Right renal pelvis (tissue), 4 donors: Measurements from ENCODE around the gene SUOX. TPM values are rescaled to one million over a fixed set of nuclear protein-coding genes. Genes with fewer than 3 reads are reported as not detected.

Source experiments
- polyA plus RNA-seq, 4 donors: library from polyadenylated mRNA; unstranded; fragments of 120-200 nt; gene quantifications; one replicate each; pipeline ENCODE4 v1.2.1, GENCODE V29; 2013; ENCODE audit not compliant: insufficient read length in 4 of 4

The SUOX gene
- polyA plus RNA-seq, 4 donors = 44.3 to 52.8 (median 46.7) TPM

Other genes with a start within 250 kb of the SUOX start
- 100 to 1,000 TPM; 115 to 128 (median 124) TPM for gene SARNP, start 179.6 kb upstream of the SUOX start, polyA plus RNA-seq
- gene ORMDL2, start 179.2 kb upstream of the SUOX start, polyA plus RNA-seq = 10 to 100 TPM; 30.4 to 35.2 (median 32.6) TPM
- gene DNAJC14, start 167.7 kb upstream of the SUOX start, polyA plus RNA-seq = 10 to 100 TPM; 43.8 to 48.3 (median 45.3) TPM
- 1 to 10 TPM in 2 of 4 donors, under 1 TPM in 2; 0.55 to 1.2 (median 0.98) TPM for gene MMP19, start 154.3 kb upstream of the SUOX start, polyA plus RNA-seq
- 10 to 100 TPM; 33.6 to 41.2 (median 39.1) TPM for gene PYM1, start 69.4 kb upstream of the SUOX start, polyA plus RNA-seq
- gene DGKA, start 66.1 kb upstream of the SUOX start, polyA plus RNA-seq = 10 to 100 TPM; 13.9 to 23.4 (median 20.0) TPM
- gene PMEL, start 31.2 kb upstream of the SUOX start, polyA plus RNA-seq = 1 to 10 TPM; 2.1 to 3.5 (median 3.1) TPM
- gene CDK2, start 30.4 kb upstream of the SUOX start, polyA plus RNA-seq = 10 to 100 TPM; 59.9 to 66.0 (median 63.7) TPM
- gene RAB5B, start 23.2 kb upstream of the SUOX start, polyA plus RNA-seq = 100 to 1,000 TPM; 157 to 181 (median 171) TPM
- gene IKZF4, start 23.8 kb downstream of the SUOX start, polyA plus RNA-seq = 10 to 100 TPM; 15.4 to 18.5 (median 17.0) TPM
- gene RPS26, start 44.6 kb downstream of the SUOX start, polyA plus RNA-seq = 100 to 1,000 TPM; 124 to 544 (median 254) TPM
- 10 to 100 TPM; 73.9 to 92.9 (median 83.1) TPM for gene ERBB3, start 82.9 kb downstream of the SUOX start, polyA plus RNA-seq
- gene PA2G4, start 107.3 kb downstream of the SUOX start, polyA plus RNA-seq = 100 to 1,000 TPM; 146 to 157 (median 151) TPM
- 1,000 to 10,000 TPM; 4,780 to 5,144 (median 4,856) TPM for gene RPL41, start 119.4 kb downstream of the SUOX start, polyA plus RNA-seq
- 1 to 10 TPM; 6.5 to 7.4 (median 7.2) TPM for gene ZC3H10, start 121.0 kb downstream of the SUOX start, polyA plus RNA-seq
- gene ESYT1, start 131.0 kb downstream of the SUOX start, polyA plus RNA-seq = 10 to 100 TPM; 71.0 to 84.0 (median 79.2) TPM
- gene MYL6B, start 155.3 kb downstream of the SUOX start, polyA plus RNA-seq = 100 to 1,000 TPM; 157 to 173 (median 167) TPM
- gene MYL6, start 161.1 kb downstream of the SUOX start, polyA plus RNA-seq = 1,000 to 10,000 TPM; 1,704 to 1,897 (median 1,779) TPM
- 100 to 1,000 TPM; 110 to 133 (median 130) TPM for gene SMARCC2, start 192.2 kb downstream of the SUOX start, polyA plus RNA-seq
- gene RNF41, start 224.6 kb downstream of the SUOX start, polyA plus RNA-seq = 10 to 100 TPM; 43.5 to 45.8 (median 44.0) TPM
- gene NABP2, start 227.1 kb downstream of the SUOX start, polyA plus RNA-seq = 10 to 100 TPM; 28.4 to 35.3 (median 31.8) TPM
- gene SLC39A5, start 232.8 kb downstream of the SUOX start, polyA plus RNA-seq = 10 to 100 TPM; 46.7 to 76.7 (median 52.3) TPM